ENCODE results near the gene ZNF516. TPM values are rescaled to one million over a fixed set of nuclear protein-coding genes. Genes with fewer than 3 reads are reported as not detected.

ZNF516 gene
- total and polyA plus RNA-seq, 4 donors: 2.5 to 12.2 (median 7.6) TPM

DNA sequence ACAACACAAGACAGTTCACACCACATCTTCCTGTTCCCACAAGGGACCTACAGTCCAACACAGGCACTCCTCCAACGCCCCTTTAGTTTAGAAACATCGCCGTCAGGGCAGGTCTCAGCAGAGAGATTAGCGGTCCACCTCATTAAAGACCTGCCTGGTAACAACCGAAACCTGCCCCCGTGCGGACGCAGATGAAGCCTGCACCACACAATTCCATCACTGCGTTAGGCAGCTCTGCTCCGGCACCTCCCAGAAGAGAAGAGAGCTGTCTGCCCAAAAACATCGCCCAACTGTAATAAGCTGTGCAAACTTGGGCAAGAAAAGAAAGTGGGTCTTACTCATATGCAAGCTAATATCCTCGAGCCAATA lies 32.7 kb downstream of the ZNF516 start:
- DNase-seq (ENCODE audit: low spot score): no peak
- no peak for TF ChIP-seq JUND (IDR thresholded peaks at IDR 0.05)
- TF ChIP-seq SP1 (IDR thresholded peaks at IDR 0.05): no peak
- TF ChIP-seq TAF1 (conservative IDR thresholded peaks at IDR 0.05): no peak
- TF ChIP-seq GABPA (IDR thresholded peaks at IDR 0.05 in 1 of 2, conservative IDR thresholded peaks at IDR 0.05 in 1 of 2): no peak
- no peak for TF ChIP-seq REST (IDR thresholded peaks at IDR 0.05)
- TF ChIP-seq EGR1 (IDR thresholded peaks at IDR 0.05; ENCODE audit: low read depth in 2 of 2): no peak
- TF ChIP-seq RAD21 (IDR thresholded peaks at IDR 0.05): no peak
- TF ChIP-seq, protein P1, sequence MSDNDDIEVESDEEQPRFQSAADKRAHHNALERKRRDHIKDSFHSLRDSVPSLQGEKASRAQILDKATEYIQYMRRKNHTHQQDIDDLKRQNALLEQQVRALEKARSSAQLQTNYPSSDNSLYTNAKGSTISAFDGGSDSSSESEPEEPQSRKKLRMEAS (IDR thresholded peaks at IDR 0.05): no peak
- no peak for TF ChIP-seq HNF4G (IDR thresholded peaks at IDR 0.05)
- TF ChIP-seq FOXA2 (IDR thresholded peaks at IDR 0.05): no peak
- no peak for TF ChIP-seq ATF3 (IDR thresholded peaks at IDR 0.05)
- no peak for TF ChIP-seq RXRA (IDR thresholded peaks at IDR 0.05)
- no peak for TF ChIP-seq NR2F2 (IDR thresholded peaks at IDR 0.05)
- no peak for TF ChIP-seq YY1 (IDR thresholded peaks at IDR 0.05)
- no peak for TF ChIP-seq HNF4A (conservative IDR thresholded peaks at IDR 0.05)
- TF ChIP-seq FOXA1 (IDR thresholded peaks at IDR 0.05): no peak
- no peak for TF ChIP-seq ZBTB33 (IDR thresholded peaks at IDR 0.05)
- TF ChIP-seq, protein P2, sequence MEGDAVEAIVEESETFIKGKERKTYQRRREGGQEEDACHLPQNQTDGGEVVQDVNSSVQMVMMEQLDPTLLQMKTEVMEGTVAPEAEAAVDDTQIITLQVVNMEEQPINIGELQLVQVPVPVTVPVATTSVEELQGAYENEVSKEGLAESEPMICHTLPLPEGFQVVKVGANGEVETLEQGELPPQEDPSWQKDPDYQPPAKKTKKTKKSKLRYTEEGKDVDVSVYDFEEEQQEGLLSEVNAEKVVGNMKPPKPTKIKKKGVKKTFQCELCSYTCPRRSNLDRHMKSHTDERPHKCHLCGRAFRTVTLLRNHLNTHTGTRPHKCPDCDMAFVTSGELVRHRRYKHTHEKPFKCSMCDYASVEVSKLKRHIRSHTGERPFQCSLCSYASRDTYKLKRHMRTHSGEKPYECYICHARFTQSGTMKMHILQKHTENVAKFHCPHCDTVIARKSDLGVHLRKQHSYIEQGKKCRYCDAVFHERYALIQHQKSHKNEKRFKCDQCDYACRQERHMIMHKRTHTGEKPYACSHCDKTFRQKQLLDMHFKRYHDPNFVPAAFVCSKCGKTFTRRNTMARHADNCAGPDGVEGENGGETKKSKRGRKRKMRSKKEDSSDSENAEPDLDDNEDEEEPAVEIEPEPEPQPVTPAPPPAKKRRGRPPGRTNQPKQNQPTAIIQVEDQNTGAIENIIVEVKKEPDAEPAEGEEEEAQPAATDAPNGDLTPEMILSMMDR (IDR thresholded peaks at IDR 0.05; ENCODE audit: low read depth, low read length, missing input control): no peak
- no peak overlapping the region for H3K27ac ChIP-seq (ENCODE audit: low read depth in 1 of 2, low read length in 2 of 2)
- no peak overlapping the region for H3K4me3 ChIP-seq (ENCODE audit: low read depth in 1 of 3, low read length in 3 of 3)
- no peaks in the 10 kb centered on the region for H3K27me3 ChIP-seq (ENCODE audit: control insufficient read depth in 4 of 4, insufficient read depth in 4 of 4, low read length in 3 of 4)
- peaks cover 0 to 6% (median under 1%) of the 10 kb centered on the region in 4 donors for H3K36me3 ChIP-seq (ENCODE audit: control insufficient read depth in 4 of 4, insufficient read depth in 3 of 4, low read depth in 1 of 4, low read length in 3 of 4)
- WGBS: 97% methylated on average over 12 of the region's 12 CpGs
- no peaks in the 10 kb centered on the region for H3K9me3 ChIP-seq (ENCODE audit: control insufficient read depth in 4 of 4, low read length in 3 of 4)
- peaks cover 0 to 2% (median 0%) of the 10 kb centered on the region in 4 donors for H3K4me1 ChIP-seq (ENCODE audit: control insufficient read depth in 4 of 4, insufficient read depth in 4 of 4, low read length in 3 of 4)
- H3K9ac ChIP-seq (ENCODE audit: low read depth in 1 of 2, low read length in 2 of 2): no peak overlapping the region

Measured in liver (tissue), 9 donors.